Lung (tissue), 12 donors: ENCODE measurements around the gene IGLL5. TPM values are rescaled to one million over a fixed set of nuclear protein-coding genes. Genes with fewer than 3 reads are reported as not detected.

Experiments used
- ATAC-seq: fragments of 200-7000 bp; cut with Tn5 transposase; one replicate; pipeline ENCODE4 v1.9.1; 2020; ENCODE audit warnings: moderate number of reproducible peaks; ENCODE audit not compliant: insufficient read depth, low FRiP score
- DNase-seq, 3 donors: peaks; one replicate each; pipeline ENCODE4 v3.0.0-alpha.2; 2013 to 2017
- H3K27ac ChIP-seq, 2 donors: one replicate each; pipeline ENCODE4 v1.5.1; 2013; ENCODE audit warnings: mild to moderate bottlenecking in 2 of 2, moderate library complexity in 2 of 2, control low read depth in 1 of 2, inconsistent platforms in 1 of 2, low read depth in 1 of 2, low read length in 1 of 2
- H3K27me3 ChIP-seq, 3 donors: one replicate each; pipeline ENCODE4 v1.5.1; 2013; ENCODE audit warnings: low read length in 2 of 3; ENCODE audit not compliant: control insufficient read depth in 3 of 3, insufficient read depth in 3 of 3
- H3K36me3 ChIP-seq, 4 donors: one replicate each; pipeline ENCODE4 v1.5.1; 2013; ENCODE audit warnings: low read length in 4 of 4, mild to moderate bottlenecking in 1 of 4, moderate library complexity in 1 of 4; ENCODE audit not compliant: control insufficient read depth in 4 of 4, insufficient read depth in 4 of 4
- H3K4me1 ChIP-seq, 5 donors: one replicate each; pipeline ENCODE4 v1.5.1; 2013; ENCODE audit warnings: low read length in 5 of 5, mild to moderate bottlenecking in 2 of 5, moderate library complexity in 1 of 5; ENCODE audit not compliant: control insufficient read depth in 5 of 5, insufficient read depth in 5 of 5
- H3K4me3 ChIP-seq: one replicate; pipeline ENCODE4 v1.5.1; 2013; ENCODE audit warnings: mild to moderate bottlenecking, control low read depth, moderate library complexity
- H3K9ac ChIP-seq, 2 donors: one replicate each; pipeline ENCODE4 v1.5.1; 2013; ENCODE audit warnings: low read length in 2 of 2, control low read depth in 1 of 2; ENCODE audit not compliant: insufficient read depth in 1 of 2
- H3K9me3 ChIP-seq, 4 donors: one replicate each; pipeline ENCODE4 v1.5.1; 2013; ENCODE audit warnings: low read length in 3 of 4, mild to moderate bottlenecking in 1 of 4, moderate library complexity in 1 of 4; ENCODE audit not compliant: control insufficient read depth in 4 of 4, insufficient read depth in 3 of 4
- CTCF ChIP-seq: IDR thresholded peaks from 2 replicates; pipeline ENCODE4 v1.5.1; 2012; ENCODE audit warnings: mild to moderate bottlenecking; ENCODE audit errors: control extremely low read depth, extremely low read depth
- WGBS, 2 donors: extraction: QIAGEN DNeasy Blood & Tissue Kit; methylation state at CpG; one replicate each; pipeline ENCODE4 v1.1.7; 2013; 5-methylcytosine and 5-hydroxymethylcytosine counted together
- polyA plus RNA-seq, 2 donors: library from polyadenylated mRNA; stranded (reverse); fragments of 200-250 nt; gene quantifications; one replicate each; pipeline ENCODE4 v1.2.1, GENCODE V29; 2013
- total RNA-seq, 2 donors: library from RNA; depleted of rRNA in 1 of 2; stranded (reverse); fragments of >200 nt in 1 of 2; gene quantifications; one replicate each; pipeline ENCODE4 v1.2.1, GENCODE V29; 2014 to 2021
- donor health status: control.
- donor health status: control.
- donor health status: Bipolar disorder and iron deficiency.
- donor health status: healthy.
- donor health status: DM: yes; HTN: yes; CAD: no.

Gene IGLL5
- total and polyA plus RNA-seq, 4 donors, result 5.4 to 21.5 (median 11.3) TPM

DNA sequence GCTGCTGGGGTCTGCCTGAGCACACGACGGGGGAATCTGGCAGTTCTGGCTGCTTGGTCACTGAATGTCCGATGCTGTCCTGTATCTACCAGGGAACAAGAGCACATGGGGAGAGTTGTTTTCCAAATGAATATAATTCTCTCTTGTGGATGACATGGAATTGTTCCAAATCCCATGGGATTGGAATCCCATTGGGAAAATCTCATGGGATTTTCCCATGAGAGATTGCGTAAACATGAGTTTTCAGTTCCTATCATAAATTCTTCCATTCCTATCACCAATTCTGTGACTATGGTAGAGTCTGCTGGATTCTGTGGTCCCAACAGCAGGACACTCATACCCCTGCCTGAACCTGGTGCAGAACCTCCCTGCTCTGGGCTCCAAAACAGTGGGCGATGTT, 35.6 kb upstream of the IGLL5 start:
- no peaks in the 10 kb centered on the region for H3K9me3 ChIP-seq
- TF ChIP-seq CTCF, result no peak
- H3K36me3 ChIP-seq, result no peaks in the 10 kb centered on the region
- 89 to 97% methylated on average over 5 of the region's 5 CpGs for WGBS, 2 donors
- DNase-seq (no peak), ATAC-seq (no peak)
- no peak overlapping the region for H3K9ac ChIP-seq
- no peak overlapping the region for H3K27ac ChIP-seq
- peaks cover 0 to 4% (median 0%) of the 10 kb centered on the region in 3 donors for H3K27me3 ChIP-seq
- H3K4me3 ChIP-seq, result no peak overlapping the region
- no peaks in the 10 kb centered on the region for H3K4me1 ChIP-seq

- Histone ChIP-seq H3K4me3 (no peak overlapping the region), H3K9ac (no peak overlapping the region), H3K9me3 (no peaks in the 10 kb centered on the region), H3K4me1 (no peaks in the 10 kb centered on the region), H3K27me3 (peaks cover 0 to 4% (median 0%) of the 10 kb centered on the region in 3 donors), H3K27ac (no peak overlapping the region), H3K36me3 (no peaks in the 10 kb centered on the region)
- TF ChIP-seq CTCF, result no peak
- DNase-seq (no peak), ATAC-seq (no peak)
- 72 to 76% methylated on average over 2 of the region's 2 CpGs for WGBS, 2 donors
Measured at GRCh38 chr22:22853713-22854112, 33.9 kb upstream of the IGLL5 start.

DNA sequence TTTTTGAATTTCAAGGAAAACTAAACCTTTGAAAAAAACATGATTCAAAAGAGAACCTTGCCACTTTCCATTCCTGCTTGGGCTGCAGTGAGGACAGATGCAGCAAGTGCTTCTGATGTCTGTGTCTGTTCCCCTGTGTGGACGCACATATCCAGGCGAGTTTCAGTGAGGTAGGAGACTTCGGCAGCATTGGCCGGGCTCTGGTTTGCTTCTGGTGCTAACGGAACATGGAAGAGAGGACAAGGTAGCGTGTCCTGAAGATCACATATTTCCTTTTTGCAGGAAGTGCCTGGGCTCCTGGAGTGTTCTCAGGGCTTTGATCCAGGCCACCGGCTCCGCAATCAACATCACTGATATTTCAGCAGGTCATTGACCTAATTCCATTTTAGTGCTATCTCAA, 33.1 kb upstream of the IGLL5 start:
- Histone ChIP-seq H3K4me3 (no peak overlapping the region), H3K4me1 (no peaks in the 10 kb centered on the region), H3K9me3 (no peaks in the 10 kb centered on the region), H3K9ac (no peak overlapping the region), H3K27me3 (peaks cover 0 to 4% (median 0%) of the 10 kb centered on the region in 3 donors), H3K27ac (no peak overlapping the region), H3K36me3 (no peaks in the 10 kb centered on the region)
- ATAC-seq, result no peak
- TF ChIP-seq CTCF, result no peak
- no peak for DNase-seq
- 66 to 83% methylated on average over 8 of the region's 8 CpGs for WGBS, 2 donors

- no peak for ATAC-seq
- WGBS, 2 donors, result 59 to 73% methylated on average over 13 of the region's 13 CpGs
Measured at GRCh38 chr22:22855085-22855484, 32.5 kb upstream of the IGLL5 start.

More at GRCh38 chr22:22855085-22855484, 32.5 kb upstream of the IGLL5 start:
- no peak for DNase-seq
- Histone ChIP-seq H3K27me3 (peaks cover 0 to 4% (median 0%) of the 10 kb centered on the region in 3 donors), H3K36me3 (no peaks in the 10 kb centered on the region), H3K4me3 (no peak overlapping the region), H3K9ac (no peak overlapping the region), H3K27ac (no peak overlapping the region), H3K9me3 (no peaks in the 10 kb centered on the region), H3K4me1 (no peaks in the 10 kb centered on the region)
- TF ChIP-seq CTCF, result no peak
